ENCODE results near the gene NUMB.

GRCh38 chr14:73393375-73393774 lies 65.0 kb downstream of the NUMB start:
- TF ChIP-seq CTCF (conservative IDR thresholded peaks at IDR 0.05 in 1 of 2, IDR thresholded peaks at IDR 0.05 in 1 of 2; ENCODE audit: low read depth in 1 of 2, low read length in 2 of 2) (no peak), EZH2 (IDR thresholded peaks at IDR 0.05; ENCODE audit: low read length, missing control alignments) (no peak)
